HG03196 (cell line): Measurements from ENCODE around the gene CHRDL1.
"Not testable (repeated sequence)": the region's sequence is repeated elsewhere in the genome, so short reads cannot be mapped to it uniquely, and the experiment has no call there.

Experiments used
- ATAC-seq: cut with Tn5 transposase; IDR thresholded peaks from one replicate; pipeline ENCODE4 v1.9.1; 2021; ENCODE audit not compliant: unreplicated experiment

CHRDL1 gene

GRCh38 chrX:110795645-110796406, at the start of gene CHRDL1:
Gene CHRDL1 (minus strand): TSS chrX:110795817. CDS start chrX:110792181, 3,636 bp downstream.
- ATAC-seq = no peak

- no peak for ATAC-seq
Observed at GRCh38 chrX:110836982-110837381, 41.4 kb upstream of the CHRDL1 start.

- no peak for ATAC-seq
Observed at GRCh38 chrX:110836451-110836850, 40.8 kb upstream of the CHRDL1 start.

GRCh38 chrX:110836001-110836400, 40.4 kb upstream of the CHRDL1 start:
- no peak for ATAC-seq

GRCh38 chrX:110825972-110826371, 30.4 kb upstream of the CHRDL1 start:
- ATAC-seq = no peak

- ATAC-seq = not testable (repeated sequence)
Observed at GRCh38 chrX:110816543-110816942, 20.9 kb upstream of the CHRDL1 start.

- ATAC-seq = no peak
Observed at GRCh38 chrX:110806145-110806544, 10.5 kb upstream of the CHRDL1 start.

GRCh38 chrX:110805303-110805702, 9.7 kb upstream of the CHRDL1 start:
- no peak for ATAC-seq

GRCh38 chrX:110804446-110804845, 8.8 kb upstream of the CHRDL1 start:
- no peak for ATAC-seq

- no peak for ATAC-seq
Observed at GRCh38 chrX:110803506-110803905, 7.9 kb upstream of the CHRDL1 start.

- ATAC-seq = no peak
Observed at GRCh38 chrX:110796407-110796697, 735 bp upstream of the CHRDL1 start.

- ATAC-seq = no peak
Observed at GRCh38 chrX:110794601-110795000, 1.0 kb downstream of the CHRDL1 start.

GRCh38 chrX:110791071-110791470, 4.5 kb downstream of the CHRDL1 start:
- no peak for ATAC-seq

GRCh38 chrX:110786486-110786885, 9.1 kb downstream of the CHRDL1 start:
- no peak for ATAC-seq

GRCh38 chrX:110759785-110760184, 35.8 kb downstream of the CHRDL1 start:
- ATAC-seq = no peak

GRCh38 chrX:110758781-110759422, 36.7 kb downstream of the CHRDL1 start:
- ATAC-seq = no peak

GRCh38 chrX:110755611-110756010, 40.0 kb downstream of the CHRDL1 start:
- no peak for ATAC-seq

- no peak for ATAC-seq
Observed at GRCh38 chrX:110755061-110755460, 40.6 kb downstream of the CHRDL1 start.

- no peak for ATAC-seq
Observed at GRCh38 chrX:110750526-110751189, 45.0 kb downstream of the CHRDL1 start.

- no peak for ATAC-seq
Observed at GRCh38 chrX:110748256-110748806, 47.3 kb downstream of the CHRDL1 start.

- ATAC-seq = no peak
Observed at GRCh38 chrX:110746014-110746413, 49.6 kb downstream of the CHRDL1 start.

GRCh38 chrX:110745288-110745687, 50.3 kb downstream of the CHRDL1 start:
- ATAC-seq = no peak
